Stimulated activated naive CD8-positive, alpha-beta T cell treated with anti-CD3 and anti-CD28 coated beads, Interleukin-15, amount 100 ng/mL, for 72 hours (primary cell): ENCODE data around the gene ZNF22.
"Not testable (repeated sequence)": the region's sequence is repeated elsewhere in the genome, so short reads cannot be mapped to it uniquely, and the experiment has no call there.

Experiments used
- ATAC-seq: fragments of 150-1000 bp; cut with Tn5 transposase; 2 replicates; pipeline ENCODE4 v1.10.0; 2021; ENCODE audit warnings: mild to moderate bottlenecking, moderate library complexity
- DNase-seq, 2 donors: peaks; one replicate each; pipeline ENCODE4 v3.0.0; 2021 to 2022
- H3K27ac Mint-ChIP-seq, 2 donors: one replicate each; pipeline ENCODE4 v1.8.0; 2022; ENCODE audit warnings: mild to moderate bottlenecking in 2 of 2, mixed read lengths in 2 of 2, moderate library complexity in 2 of 2
- H3K27me3 Mint-ChIP-seq: one replicate; pipeline ENCODE4 v1.8.0; 2022; ENCODE audit warnings: mixed read lengths
- H3K4me1 Mint-ChIP-seq: one replicate; pipeline ENCODE4 v1.8.0; 2022; ENCODE audit warnings: mild to moderate bottlenecking, mixed read lengths
- H3K4me3 Mint-ChIP-seq, 2 donors: one replicate each; pipeline ENCODE4 v1.8.0; 2022; ENCODE audit warnings: mild to moderate bottlenecking in 2 of 2, mixed read lengths in 2 of 2, moderate library complexity in 1 of 2
- H3K9me3 Mint-ChIP-seq, 2 donors: one replicate each; pipeline ENCODE4 v1.8.0; 2022; ENCODE audit warnings: mixed read lengths in 2 of 2

The ZNF22 gene

GRCh38 chr10:45003432-45004000 lies 2.8 kb downstream of the ZNF22 start:
- ATAC-seq (no peak), DNase-seq (no peak)
- Mint-ChIP-seq H3K27me3 (no peaks in the 10 kb centered on the region), H3K9me3 (peaks cover 26 to 31% of the 10 kb centered on the region in 2 donors), H3K4me1 (peaks cover 20% of the 10 kb centered on the region), H3K27ac (no peak overlapping the region), H3K4me3 (no peak overlapping the region)

- Mint-ChIP-seq H3K27ac (no peak overlapping the region), H3K9me3 (peaks cover 25 to 30% of the 10 kb centered on the region in 2 donors), H3K4me3 (no peak overlapping the region), H3K4me1 (peaks cover 18% of the 10 kb centered on the region), H3K27me3 (no peaks in the 10 kb centered on the region)
- ATAC-seq (no peak), DNase-seq (no peak)
Observed at GRCh38 chr10:45004661-45005060, 3.9 kb downstream of the ZNF22 start.

DNA sequence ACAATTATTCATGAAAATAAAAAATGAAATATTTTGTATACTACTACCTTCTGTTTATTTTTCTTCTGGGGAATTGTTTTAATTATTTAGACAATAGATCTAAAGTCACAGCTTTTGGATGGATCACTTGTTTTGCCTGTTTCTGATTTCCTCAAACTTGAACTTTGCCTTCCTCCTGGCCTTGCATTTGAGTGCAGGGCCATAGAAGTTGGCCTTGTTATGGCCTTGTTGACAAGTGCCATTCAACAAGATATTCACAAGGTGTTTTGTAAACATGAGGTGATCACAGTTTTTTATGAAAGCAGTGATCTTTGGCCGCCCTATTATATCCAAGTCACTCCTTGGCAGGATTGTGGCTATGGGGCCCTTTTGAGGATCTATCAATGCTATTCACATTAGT lies 4.6 kb downstream of the ZNF22 start:
- Mint-ChIP-seq H3K27ac (no peak overlapping the region), H3K27me3 (no peaks in the 10 kb centered on the region), H3K9me3 (peaks cover 19 to 25% of the 10 kb centered on the region in 2 donors), H3K4me1 (peaks cover 12% of the 10 kb centered on the region), H3K4me3 (no peak overlapping the region)
- no peak for DNase-seq
- no peak for ATAC-seq

DNA sequence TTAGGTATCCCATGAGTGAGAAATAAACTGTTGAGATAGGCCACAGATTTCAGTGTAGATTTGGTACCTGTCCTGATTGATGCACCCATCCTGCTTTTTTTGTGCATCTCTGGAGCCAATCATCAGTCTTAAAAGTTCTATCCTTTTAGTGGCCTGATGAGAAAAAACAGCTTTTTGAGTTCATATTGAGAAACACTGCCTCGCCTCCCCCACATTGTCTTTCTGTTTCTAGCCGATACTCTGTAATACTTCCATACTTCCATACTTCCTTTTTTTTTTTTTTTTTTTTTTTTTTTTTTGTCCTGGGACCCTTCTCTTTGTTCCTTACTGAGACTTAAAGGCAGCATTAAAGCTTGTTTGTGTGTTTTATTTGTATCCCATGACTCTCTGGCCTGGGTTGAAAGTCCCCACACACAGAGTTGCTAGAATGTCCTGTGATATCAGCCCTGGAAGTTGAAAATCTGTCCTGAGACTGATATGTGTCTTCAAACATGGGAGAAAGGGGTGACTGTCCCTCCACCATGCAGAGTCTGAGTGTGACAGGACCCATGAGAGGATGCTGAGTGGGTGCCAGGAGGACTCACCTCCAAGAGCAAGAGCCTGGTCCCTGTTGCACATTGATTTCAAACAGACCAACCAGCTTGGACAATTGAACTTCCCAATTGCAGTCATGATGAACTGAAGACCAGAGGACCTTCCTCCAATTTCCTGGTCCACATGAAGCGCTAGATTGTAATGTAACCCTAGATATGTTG lies 5.7 kb downstream of the ZNF22 start:
- Mint-ChIP-seq H3K27ac (no peak overlapping the region), H3K4me1 (peaks cover 8% of the 10 kb centered on the region), H3K4me3 (no peak overlapping the region), H3K27me3 (no peaks in the 10 kb centered on the region), H3K9me3 (peaks cover 19 to 25% of the 10 kb centered on the region in 2 donors)
- no peak for DNase-seq
- ATAC-seq = no peak

DNA sequence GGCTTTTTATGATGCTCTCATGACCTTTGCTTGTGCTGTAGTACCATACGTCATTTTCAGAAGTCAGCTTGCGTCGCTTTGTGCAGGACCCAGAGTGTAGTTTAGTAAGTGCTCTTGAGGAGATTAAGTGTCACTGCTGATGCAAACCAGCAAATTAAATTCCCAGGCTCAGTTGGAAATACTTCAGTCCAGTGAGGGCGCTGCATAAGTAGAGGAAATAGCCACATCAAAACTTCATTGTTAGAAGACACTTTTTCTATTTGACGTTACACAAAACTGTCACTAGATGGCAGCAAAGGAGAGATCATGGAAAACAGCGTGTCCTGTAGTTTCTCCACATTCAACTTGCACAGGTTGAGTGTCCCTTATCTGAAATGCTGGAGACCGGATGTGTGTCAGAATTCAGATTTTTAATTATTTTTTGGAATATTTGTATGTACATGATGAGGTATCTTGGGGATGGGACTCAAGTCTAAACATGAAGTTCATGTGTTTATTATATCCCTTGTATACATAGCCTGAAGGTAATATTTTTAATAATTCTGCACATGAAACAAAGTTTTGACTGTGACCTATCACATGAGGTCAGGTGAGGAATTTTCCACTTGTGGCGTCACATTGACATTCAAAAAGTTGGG lies 7.9 kb downstream of the ZNF22 start:
- peaks cover 13 to 14% of the 10 kb centered on the region in 2 donors for H3K9me3 Mint-ChIP-seq
- ATAC-seq = peak; percentile 72
- no peaks in the 10 kb centered on the region for H3K4me1 Mint-ChIP-seq
- no peaks in the 10 kb centered on the region for H3K27me3 Mint-ChIP-seq
- H3K27ac Mint-ChIP-seq = no peak overlapping the region
- peak; percentile 18 to 22 for DNase-seq
- no peak overlapping the region for H3K4me3 Mint-ChIP-seq

DNA sequence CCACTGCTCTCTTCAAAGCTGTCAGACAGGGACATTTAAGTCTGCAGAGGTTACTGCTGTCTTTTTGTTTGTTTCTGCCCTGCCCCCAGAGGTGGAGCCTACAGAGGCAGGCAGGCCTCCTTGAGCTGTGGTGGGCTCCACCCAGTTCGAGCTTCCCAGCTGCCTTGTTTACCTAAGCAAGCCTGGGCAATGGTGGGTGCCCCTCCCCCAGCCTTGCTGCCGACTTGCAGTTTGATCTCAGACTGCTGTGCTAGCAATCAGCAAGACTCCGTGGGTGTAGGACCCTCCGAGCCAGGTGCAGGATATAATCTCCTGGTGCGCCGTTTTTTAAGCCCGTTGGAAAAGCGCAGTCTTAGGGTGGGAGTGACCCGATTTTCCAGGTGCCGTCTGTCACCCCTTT lies 13.8 kb downstream of the ZNF22 start:
- not testable (repeated sequence) for H3K27ac Mint-ChIP-seq, H3K4me1 Mint-ChIP-seq, H3K27me3 Mint-ChIP-seq, H3K4me3 Mint-ChIP-seq, DNase-seq, ATAC-seq, H3K9me3 Mint-ChIP-seq

DNA sequence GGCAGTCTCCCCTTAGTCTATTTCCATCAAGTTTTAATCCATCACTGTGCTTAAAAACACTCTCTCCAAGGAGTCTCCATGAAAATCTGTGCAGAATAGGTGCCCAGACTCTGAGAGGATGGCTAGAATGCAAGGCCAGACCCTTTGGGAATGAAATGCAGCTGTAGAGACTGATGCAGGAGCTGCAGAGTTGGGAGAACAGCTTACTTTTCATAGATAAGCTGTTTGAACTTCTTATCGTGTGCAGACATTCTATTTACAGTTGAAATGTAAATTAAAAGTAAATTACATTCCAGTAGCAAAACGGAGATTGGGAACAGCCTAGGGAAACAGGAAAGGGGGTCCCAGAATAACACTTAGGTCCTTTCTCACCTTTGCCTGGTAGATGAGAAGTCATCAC lies 14.9 kb downstream of the ZNF22 start:
- Mint-ChIP-seq H3K27me3 (no peaks in the 10 kb centered on the region), H3K27ac (no peak overlapping the region)

DNA sequence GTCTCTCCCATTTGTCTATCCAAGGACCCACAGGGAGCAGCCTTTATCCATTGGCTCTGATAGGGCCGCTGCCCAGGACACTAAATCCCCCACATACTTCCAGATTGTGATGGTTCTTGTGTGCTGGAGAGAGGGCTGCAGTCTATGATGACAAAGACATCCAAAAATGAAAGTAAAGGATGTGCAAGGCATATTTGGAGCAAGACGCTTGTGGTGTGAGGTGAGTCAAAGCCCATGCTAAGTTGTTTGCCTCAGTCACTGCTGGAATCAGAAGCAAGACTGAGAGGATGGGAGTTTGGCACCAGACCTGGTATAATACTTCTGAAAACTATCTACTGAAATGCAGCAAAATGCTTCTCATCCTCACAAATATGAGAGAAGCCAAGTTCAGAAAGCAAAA lies 22.7 kb downstream of the ZNF22 start:
- H3K27me3 Mint-ChIP-seq = no peaks in the 10 kb centered on the region
- no peak overlapping the region for H3K4me3 Mint-ChIP-seq
- DNase-seq (no peak), ATAC-seq (no peak)
- no peak overlapping the region for H3K27ac Mint-ChIP-seq
- no peaks in the 10 kb centered on the region for H3K4me1 Mint-ChIP-seq
- peaks cover 12 to 14% of the 10 kb centered on the region in 2 donors for H3K9me3 Mint-ChIP-seq

More for the DNA sequence above, 14.9 kb downstream of the ZNF22 start:
- ATAC-seq = no peak
- H3K4me1 Mint-ChIP-seq = no peaks in the 10 kb centered on the region
- H3K9me3 Mint-ChIP-seq = no peaks in the 10 kb centered on the region
- no peak overlapping the region for H3K4me3 Mint-ChIP-seq
- no peak for DNase-seq

- H3K9me3 Mint-ChIP-seq = peaks cover 25 to 29% of the 10 kb centered on the region in 2 donors
Observed at GRCh38 chr10:45034301-45034700, 33.6 kb downstream of the ZNF22 start.

GRCh38 chr10:45035673-45036072 lies 35.0 kb downstream of the ZNF22 start:
- ATAC-seq (no peak), DNase-seq (no peak)
- no peaks in the 10 kb centered on the region for H3K4me1 Mint-ChIP-seq
- no peak overlapping the region for H3K4me3 Mint-ChIP-seq
- no peak overlapping the region for H3K27ac Mint-ChIP-seq
- peaks cover 17 to 21% of the 10 kb centered on the region in 2 donors for H3K9me3 Mint-ChIP-seq
- H3K27me3 Mint-ChIP-seq = no peaks in the 10 kb centered on the region

More at GRCh38 chr10:45034301-45034700, 33.6 kb downstream of the ZNF22 start:
- ATAC-seq (no peak), DNase-seq (no peak)
- Mint-ChIP-seq H3K4me1 (no peaks in the 10 kb centered on the region), H3K27ac (no peak overlapping the region), H3K4me3 (no peak overlapping the region), H3K27me3 (no peaks in the 10 kb centered on the region)

GRCh38 chr10:45040921-45041542 lies 40.3 kb downstream of the ZNF22 start:
- ATAC-seq (no peak), DNase-seq (no peak)
- Mint-ChIP-seq H3K4me3 (no peak overlapping the region), H3K4me1 (no peaks in the 10 kb centered on the region), H3K27me3 (peaks cover 7% of the 10 kb centered on the region), H3K27ac (no peak overlapping the region), H3K9me3 (peaks cover 0 to 5% of the 10 kb centered on the region in 2 donors)

DNA sequence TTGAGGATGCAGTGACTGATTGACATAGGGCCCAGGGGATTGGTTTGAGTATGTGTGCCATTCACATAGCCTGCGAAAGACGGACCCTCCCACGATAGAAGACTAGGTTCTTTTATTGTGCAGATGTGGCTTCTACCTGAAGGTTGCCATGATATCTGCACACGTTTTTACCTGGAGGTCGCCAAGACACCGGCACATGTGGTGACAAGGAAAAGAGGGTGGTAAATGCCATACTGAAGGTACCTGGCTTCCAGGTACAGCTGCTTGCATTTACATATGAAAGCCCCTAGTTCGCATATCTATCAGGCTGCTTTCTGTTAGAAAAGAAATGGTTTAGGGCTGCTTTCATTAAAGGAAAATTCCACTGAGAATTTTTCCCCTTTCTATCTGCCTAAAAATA lies 43.6 kb downstream of the ZNF22 start:
- Mint-ChIP-seq H3K4me1 (no peaks in the 10 kb centered on the region), H3K9me3 (peaks cover 4 to 5% of the 10 kb centered on the region in 2 donors), H3K4me3 (no peak overlapping the region), H3K27ac (no peak overlapping the region), H3K27me3 (peaks cover 7% of the 10 kb centered on the region)
- DNase-seq (no peak), ATAC-seq (no peak)

GRCh38 chr10:45050551-45051235 lies 50.0 kb downstream of the ZNF22 start:
- ATAC-seq = no peak
- H3K27ac Mint-ChIP-seq = no peak overlapping the region
- H3K4me1 Mint-ChIP-seq = no peaks in the 10 kb centered on the region
- peaks cover 16% of the 10 kb centered on the region for H3K27me3 Mint-ChIP-seq
- peaks cover 4 to 12% of the 10 kb centered on the region in 2 donors for H3K9me3 Mint-ChIP-seq
- H3K4me3 Mint-ChIP-seq = no peak overlapping the region
- no peak for DNase-seq

DNA sequence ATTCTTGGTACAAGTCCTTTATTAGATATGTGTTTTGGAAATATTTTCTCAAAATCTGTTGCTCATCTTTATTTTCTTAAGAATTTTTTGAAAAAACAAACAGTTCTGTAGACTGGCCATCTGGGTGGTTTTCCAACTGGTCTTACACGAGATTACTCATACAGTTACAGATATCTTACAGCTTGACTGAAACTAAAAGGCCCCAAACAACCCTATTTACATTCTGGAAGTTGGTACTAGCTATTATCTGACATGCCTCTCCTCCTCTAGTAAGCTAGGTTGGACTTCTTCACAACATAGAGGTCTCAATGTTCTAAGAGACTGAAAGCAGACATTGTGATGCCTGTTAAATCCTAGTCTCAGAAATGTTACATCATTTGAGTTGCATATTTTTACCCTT lies 52.0 kb downstream of the ZNF22 start:
- no peak for ATAC-seq
- H3K27me3 Mint-ChIP-seq = peaks cover 21% of the 10 kb centered on the region
- peaks cover 4 to 12% of the 10 kb centered on the region in 2 donors for H3K9me3 Mint-ChIP-seq
- no peaks in the 10 kb centered on the region for H3K4me1 Mint-ChIP-seq
- H3K4me3 Mint-ChIP-seq = no peak overlapping the region
- no peak overlapping the region for H3K27ac Mint-ChIP-seq
- DNase-seq = no peak

GRCh38 chr10:45053569-45054100 lies 52.9 kb downstream of the ZNF22 start:
- Mint-ChIP-seq H3K9me3 (peaks cover 4 to 12% of the 10 kb centered on the region in 2 donors), H3K27me3 (peaks cover 26% of the 10 kb centered on the region), H3K4me3 (no peak overlapping the region), H3K27ac (no peak overlapping the region), H3K4me1 (peaks cover 3% of the 10 kb centered on the region)
- DNase-seq = no peak
- no peak for ATAC-seq
